NCI-H510A (cell line): Measurements from ENCODE around the gene ARFGAP1.

ENCODE experiments used
- DNase-seq: peaks from one replicate; lab custom pipeline; 2025; lab: John Stamatoyannopoulos, UW

Gene ARFGAP1

DNA sequence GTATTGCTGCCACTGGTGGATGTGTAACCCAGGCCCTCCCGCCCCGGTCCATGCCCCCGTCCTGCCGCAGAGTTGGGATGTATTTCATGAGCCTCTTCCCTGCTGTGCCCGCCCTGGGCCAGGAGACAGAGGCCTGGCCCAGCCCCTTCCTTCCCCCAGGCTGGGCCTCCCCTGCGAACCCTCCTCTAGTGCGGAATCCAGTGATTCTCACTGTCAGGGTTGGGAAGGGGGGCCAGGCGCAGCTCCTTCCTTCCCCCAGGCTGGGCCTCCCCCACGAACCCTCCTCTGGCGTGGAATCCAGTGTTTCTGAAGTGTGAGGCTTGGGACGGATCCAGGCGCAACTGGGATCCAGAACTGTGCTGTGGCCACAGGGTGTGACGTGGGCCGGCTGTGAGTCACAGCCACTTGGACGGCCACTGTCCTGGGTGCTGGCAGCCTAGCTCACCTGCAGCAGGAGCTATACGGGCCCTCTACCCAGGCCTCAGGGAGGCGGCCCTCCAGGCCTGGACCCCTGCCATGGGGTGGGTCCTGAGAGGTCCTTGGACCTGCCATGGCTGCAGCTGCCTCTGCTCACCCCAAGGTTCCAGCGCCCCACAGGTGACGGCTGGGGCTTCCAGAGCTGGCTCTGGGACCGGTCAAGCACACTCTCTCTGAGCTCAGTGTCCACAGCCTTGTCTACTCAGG is 48.7 kb downstream of the ARFGAP1 start:
- DNase-seq: no peak

DNA sequence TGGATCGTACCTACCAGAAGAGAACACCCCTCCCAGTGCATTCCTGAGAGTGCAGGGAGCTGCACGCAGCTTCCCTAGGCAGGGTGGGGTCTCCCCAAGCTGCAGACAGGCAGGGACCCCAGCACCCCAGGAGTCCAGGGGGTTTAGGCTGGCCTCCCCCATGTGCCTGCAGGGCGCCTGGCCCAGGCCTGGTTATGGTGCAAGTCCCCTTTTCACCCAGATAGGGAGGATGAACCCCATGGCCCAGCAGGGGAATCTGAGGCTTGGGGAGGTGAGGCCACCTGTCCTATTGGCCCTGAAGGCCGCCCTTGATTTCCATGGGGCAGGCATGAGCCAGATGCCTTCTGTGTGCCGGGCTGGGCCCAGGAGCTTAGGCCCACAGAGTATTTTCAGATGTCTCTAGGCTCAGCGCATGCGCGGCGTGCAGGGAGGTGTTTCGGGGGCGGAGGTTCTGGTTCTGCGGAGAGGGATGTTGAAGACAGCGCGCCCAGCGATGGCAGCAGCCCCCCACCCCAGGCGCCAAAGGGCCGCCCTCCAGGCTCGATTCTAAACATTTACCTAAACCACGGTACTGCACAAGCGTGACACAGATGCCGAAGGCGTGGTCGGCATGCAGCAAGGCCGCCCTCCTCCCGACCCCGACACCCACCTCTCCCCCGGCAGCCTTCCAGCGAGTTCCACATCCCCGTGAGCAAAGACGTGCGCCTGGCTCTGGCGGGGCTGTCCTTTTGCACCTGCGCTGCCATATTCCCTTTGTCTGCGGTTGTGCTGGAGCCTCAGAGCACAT is 49.7 kb downstream of the ARFGAP1 start:
- DNase-seq: no peak

DNA sequence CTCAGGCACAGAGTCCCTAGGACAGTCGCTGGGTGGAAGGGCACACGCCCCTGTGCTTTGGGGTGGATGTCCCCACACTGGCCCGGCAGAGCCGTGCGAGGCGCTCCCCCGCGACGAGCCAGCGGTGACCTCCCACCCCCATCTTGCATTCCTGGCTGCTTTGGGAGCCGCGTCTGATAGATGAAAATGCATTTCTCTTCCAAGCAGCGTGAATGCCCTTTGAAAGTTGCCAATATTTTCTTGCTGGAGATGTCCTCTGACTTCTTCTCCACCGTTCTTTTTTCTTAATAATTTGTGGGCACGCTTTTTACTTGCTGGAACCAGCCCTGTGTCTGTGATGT is 50.3 kb downstream of the ARFGAP1 start:
- DNase-seq: no peak

DNA sequence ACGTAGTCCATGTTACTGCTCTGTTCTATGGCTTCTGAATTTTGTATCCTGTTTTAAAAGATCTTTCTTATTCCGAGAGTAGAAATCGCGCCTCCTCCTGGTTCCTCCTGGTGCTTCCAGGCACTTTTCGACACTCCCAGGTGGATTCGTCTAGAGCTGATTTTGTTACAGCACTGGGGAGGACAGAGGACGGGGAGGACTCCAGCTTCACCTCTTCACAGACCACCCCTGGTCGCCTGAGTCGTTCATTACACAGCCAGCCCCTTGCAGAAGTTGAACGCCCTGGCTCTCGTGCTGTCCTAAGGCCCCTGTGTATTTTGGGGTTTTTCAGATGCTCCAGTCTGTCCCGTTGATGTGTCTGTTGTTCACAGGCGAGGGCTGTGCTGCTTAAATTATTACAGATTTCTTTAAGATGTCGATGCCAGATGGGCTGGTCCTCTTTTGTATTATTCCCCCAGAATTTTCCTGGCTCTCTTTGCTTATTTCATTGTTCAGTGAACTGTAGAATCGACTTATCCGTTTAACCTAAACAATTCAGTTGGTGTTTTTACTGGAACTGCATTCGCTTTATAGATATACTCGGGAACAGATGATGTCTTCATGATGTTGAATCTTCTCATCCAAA is 50.9 kb downstream of the ARFGAP1 start:
- DNase-seq: no peak

DNA sequence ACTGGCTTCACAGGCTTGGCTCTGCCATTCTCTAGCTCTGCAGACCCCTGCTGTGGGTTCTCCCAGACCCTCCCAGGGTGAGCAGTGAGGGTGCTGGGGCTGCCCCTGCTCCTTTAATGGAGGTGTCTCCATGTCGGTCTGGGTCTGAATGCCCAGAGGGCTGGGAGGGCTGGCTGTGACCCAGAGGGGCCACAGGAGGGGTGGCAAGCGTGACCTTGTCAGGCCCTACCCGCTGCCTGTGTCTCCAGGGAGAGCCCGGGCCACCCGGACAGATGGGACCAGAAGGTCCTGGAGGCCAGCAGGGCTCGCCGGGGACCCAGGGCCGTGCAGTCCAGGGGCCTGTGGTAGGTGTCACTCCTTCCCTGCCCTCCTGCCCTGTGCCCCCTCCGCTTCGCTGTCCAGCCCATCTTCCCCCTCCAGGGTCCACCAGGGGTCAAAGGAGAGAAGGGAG is 52.4 kb downstream of the ARFGAP1 start:
- DNase-seq: no peak

DNA sequence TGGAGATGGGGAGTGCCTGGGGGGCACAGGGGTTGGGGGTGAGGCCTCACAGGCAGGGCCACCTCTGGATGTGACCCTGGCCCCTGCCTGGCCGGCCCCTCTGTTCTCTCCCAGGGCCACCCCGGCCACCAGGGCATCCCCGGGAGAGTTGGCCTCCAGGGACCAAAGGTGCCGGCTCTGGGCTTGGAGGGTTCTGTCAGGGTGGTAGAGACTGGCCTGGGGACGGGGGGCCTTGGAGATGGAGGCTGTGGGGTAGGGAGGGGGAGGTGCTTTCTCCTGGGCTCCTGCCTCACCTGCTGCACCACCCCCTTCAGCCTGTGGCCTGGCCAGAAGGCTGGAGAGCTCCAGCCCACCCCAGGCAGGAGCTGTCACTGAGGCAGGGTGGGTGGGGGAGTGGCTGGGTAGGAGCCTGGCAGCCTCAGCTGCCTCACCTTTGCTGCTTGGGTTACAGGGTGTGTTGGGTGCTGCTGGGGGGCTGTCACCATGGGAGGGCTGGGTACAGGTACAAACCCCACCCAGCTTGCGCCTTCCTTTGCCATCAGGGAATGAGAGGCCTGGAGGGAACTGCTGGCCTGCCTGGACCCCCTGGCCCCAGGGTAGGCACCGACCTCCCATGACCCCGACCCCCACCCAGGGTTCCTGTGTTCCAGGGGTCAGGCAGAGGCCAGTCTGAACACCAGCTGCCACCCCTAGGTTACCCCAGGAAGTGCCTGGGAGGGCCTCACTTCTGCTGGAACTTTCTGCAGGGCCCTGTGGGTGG is 53.1 kb downstream of the ARFGAP1 start:
- DNase-seq: no peak

DNA sequence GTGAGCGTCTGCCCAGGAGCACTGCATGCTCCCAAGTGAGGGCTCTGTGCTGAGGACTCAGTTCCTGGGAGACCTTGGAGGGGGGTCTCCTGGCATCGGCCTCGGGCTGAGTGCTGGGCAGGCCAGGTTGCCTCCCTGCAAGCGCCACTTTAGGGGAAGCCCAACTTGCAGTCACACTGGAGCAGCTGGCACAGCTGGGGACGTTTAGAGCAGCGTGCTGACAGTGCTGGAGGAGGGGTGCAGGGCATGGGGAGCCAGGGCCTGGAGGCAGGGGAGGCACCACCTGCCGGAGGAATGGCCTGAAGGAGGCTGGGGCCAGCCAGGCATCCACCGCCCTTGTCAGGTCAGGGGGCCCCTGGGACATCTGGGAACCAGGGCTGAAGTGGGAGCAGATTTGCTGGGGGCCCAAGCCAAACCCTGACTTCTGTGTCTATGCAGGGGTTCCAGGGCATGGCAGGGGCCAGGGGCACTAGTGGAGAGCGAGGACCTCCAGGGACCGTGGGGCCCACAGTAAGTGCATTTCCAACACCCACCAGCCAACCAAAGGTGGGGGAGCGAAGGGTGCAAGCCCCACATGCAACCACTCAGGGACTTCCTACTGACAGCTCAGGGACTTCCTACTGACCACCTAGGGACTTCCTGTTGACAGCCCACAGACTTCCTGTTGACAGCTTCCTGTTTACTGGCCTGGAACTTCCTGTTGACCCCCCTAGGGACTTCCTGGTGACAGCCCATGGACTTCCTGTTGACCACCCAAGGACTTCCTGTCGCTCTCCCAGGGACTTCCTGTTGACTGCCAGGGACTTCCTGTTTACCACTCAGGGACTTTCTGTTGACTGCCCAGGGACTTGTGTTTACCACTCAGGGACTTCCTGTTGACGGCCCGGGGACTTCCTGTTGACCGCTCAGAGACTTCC is 54.0 kb downstream of the ARFGAP1 start:
- DNase-seq: no peak

DNA sequence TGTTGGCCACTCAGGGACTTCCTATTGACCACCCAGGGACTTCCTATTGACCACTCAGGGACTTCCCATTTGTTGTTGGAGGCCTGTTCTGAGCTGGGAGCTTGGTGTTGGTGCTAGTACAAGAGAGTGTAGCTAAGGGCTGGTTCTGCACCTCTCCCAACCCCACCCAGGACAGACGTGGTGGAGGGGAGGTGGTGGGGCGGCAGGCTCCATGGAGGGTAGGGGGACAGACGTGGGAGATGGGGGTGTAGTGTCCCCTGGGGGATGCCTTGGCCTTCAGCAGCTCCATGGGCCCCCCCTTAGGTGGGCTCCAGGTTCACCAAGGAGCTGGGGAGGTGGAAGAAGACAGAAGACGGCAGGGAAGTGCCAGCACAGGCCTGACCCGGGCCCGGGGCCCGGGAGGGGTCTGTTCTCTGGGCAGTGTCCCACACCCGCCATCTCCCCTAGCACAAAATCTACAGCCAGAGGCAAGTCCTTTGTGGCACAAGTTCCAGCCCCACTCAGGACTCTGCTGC is 54.7 kb downstream of the ARFGAP1 start:
- DNase-seq: no peak

DNA sequence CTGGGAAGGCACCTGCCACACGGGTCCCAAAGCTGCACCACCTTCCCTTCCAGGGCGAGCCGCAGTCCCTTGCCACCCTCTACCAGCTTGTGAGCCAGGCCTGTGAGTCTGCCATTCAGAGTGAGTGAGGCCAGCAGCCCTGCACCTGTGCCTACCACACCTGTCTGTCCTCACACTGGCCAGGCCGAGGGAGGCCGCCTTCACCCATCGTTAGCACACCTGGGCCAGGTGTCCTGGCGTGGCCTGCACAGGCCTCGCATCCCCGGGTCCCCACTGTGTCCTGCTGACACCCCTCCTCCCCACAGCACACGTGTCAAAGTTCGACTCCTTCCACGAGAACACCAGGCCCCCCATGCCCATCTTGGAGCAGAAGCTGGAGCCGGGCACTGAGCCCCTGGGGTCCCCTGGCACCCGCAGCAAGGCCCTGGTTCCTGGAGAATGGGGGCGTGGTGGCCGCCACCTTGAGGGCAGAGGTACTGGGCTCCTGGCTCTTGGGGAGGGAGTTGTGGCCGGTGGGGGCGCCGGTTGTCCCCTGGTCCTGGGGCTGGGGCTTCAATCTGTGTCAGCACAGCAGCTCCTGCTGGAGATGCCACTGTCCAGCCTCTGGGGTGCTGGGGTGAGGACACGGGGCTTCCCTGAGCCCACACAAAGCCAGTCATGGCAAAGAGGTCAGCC is 55.5 kb downstream of the ARFGAP1 start:
- DNase-seq: no peak

DNA sequence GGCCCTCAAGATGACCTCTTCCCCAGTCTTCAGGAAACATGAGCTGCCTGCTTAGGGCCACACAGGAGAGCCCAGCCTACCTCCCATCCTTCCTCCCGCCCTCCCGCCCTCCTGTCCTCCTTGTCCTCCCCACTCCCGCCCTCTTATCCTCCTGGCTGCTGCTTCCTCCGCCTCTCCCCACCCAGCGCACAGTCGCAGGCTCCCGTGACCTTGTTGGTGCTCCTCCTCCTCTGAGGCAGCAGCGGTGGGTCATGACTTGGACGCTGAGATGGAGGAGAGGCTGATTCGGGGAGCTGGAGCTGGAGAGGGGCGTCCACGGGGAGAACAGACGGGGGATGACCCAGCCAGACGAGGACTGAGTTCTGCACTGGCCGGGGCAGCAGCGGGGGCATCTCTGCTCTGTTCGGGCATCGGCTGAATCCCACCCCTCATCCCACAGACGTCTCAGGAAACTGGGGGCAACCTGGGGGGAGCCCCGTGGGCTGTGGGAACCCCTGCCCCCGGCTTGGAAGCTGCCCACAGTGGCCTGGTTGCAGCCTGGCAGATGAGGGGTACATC is 56.2 kb downstream of the ARFGAP1 start:
- DNase-seq: no peak

DNA sequence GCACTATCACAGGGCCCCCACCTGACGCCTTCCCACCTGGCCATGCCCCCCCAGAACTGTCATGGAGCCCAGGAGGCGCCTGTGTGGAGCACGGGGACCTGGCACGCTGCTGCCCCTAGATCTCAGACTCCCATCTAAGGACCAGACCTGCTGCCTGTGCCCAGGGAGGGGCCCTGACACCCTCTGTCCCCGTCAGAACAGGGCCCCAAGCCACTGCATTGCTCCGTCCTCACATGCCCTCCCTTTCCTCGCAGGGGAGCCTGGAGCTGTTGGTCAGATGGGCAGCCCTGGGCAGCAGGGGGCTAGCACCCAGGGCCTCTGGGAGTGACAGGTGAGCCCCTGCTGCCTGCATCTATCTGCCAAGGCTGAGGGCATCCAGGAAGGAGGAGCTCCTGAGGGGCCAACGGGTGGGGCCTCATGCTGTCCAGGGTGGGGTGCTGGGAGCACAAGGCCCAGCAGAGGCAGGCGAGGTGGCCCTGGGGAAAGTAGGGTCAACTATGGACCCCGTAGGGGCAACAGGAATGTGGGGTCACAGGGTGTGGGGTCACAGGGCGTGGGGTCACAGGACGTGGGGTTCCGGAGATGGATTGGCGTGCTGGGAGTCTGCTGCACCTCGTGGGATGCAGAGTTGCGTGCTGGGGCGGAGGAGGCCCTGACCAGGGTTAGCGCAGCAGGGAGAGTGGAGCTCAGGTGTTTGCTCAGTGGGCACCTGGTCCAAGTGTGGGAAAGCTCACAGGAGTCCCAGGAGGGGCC is 56.9 kb downstream of the ARFGAP1 start:
- no peak for DNase-seq

DNA sequence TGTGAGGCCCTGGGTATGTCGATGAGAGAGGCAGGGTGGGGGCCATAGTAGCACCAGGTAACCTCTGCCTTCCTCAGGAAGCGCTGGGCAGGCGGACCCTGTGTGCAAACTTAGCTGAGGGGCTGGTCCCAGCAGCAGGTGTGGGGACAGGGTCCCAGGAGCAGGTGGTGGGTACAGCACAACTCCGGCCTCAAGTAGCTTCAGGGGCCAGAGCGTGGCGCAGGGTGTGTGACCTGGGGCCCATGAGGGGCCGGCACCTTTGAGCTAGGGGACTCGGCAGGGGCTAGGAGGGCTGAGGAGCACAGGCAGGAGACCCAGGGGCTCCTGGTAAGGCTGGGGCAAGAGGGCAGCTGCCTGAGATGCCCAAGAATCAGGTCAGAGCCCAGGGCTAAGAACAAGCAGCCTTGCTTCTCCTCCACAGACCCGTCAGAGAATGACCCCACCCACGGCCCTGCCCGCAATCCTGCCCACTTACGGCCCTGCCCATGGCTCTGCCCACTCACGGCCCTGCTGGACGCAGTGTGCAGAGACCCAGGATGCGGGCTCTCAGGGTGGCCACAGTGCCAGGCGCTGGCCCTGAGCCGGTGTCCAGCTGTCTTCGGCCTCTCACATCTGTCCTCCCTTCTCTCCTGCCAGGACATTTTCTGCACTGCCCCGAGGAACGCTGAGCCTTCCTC is 57.6 kb downstream of the ARFGAP1 start:
- no peak for DNase-seq

DNA sequence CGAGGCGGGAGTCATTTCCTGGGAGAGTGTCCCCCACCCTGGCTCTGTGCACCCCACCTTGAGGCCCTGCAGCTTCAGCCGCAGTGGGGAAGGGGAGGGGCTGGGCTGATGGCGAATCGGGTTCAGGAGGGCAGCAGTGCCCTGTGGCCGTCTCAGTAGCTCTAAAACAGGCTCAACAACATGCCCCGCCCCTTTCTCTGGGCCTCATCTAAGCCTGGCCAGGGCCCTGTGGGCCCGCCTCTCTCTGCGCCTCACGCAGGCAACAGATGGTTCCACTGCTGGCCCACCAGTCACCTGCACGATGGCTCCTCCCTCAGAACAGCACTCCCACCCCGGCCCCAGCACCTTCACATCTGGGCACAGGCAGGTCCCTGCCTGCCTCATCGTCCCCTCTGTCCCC is 58.3 kb downstream of the ARFGAP1 start:
- DNase-seq: no peak

DNA sequence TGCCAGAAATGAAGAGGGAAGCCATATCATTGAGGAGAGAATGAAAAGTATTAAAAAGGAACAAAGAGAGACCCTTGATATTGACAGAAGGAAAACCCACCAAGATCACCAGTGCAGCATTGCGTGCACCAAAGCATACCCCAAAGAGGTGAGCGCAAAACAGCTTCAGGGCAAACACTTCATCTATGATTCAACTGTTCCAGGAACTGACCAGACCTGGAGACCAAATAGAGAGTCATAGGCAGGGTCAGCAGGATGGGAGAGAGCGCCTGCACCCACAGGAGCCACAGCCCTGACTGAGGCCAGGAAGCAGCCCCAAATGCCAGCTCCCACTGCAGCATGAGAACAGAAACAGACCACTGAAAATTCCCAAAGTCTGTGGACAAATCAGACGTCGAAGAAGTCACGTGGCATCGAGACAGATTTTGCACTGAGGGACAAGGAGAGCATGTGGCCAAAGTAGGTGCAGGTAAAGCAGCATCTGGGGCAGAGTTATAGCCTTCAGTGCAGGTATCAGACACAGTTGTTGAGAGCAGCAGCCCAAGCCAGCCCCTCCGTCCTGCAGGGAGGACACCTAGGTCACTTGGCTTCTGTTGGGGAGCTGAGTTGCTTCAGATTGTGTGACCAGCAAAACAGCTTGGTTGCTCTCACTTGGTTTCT is 59.3 kb downstream of the ARFGAP1 start:
- no peak for DNase-seq

DNA sequence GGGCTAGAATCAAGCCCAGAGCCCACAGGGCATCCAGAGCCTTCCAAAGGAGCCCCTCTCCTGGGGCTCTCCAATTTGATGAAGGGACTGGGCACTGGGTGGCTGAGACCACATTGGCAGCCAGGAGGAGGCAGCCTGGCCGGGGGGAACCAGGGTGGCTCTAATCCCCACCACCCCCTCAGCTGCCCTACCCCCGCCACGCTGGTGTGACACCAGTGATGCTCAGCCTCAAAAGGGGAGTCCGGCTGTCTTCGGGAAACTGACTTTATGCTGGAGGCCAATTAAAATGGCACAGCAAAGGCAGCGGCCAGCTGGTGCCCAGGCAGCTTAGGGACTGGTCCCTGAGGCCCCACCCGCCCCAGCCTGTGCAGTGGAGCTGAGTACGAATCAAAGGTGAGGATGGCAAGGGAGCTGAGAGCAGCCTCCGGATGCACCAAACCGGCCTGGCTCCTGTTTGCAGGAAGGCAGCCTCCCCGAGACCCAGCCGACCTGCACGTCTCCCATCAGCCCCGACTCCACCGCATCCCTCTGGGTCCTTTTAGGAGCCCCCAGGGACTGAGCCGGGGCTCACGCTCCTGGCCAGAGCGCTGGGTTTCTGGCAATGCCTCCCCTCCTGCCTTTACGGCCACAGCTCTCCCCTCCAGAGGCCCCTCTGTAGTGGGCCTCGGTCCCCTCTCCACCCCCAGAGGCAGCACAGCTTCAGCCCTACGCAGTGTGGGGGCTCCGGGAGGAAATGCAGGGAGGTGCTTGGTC is 60.1 kb downstream of the ARFGAP1 start:
- DNase-seq: no peak

DNA sequence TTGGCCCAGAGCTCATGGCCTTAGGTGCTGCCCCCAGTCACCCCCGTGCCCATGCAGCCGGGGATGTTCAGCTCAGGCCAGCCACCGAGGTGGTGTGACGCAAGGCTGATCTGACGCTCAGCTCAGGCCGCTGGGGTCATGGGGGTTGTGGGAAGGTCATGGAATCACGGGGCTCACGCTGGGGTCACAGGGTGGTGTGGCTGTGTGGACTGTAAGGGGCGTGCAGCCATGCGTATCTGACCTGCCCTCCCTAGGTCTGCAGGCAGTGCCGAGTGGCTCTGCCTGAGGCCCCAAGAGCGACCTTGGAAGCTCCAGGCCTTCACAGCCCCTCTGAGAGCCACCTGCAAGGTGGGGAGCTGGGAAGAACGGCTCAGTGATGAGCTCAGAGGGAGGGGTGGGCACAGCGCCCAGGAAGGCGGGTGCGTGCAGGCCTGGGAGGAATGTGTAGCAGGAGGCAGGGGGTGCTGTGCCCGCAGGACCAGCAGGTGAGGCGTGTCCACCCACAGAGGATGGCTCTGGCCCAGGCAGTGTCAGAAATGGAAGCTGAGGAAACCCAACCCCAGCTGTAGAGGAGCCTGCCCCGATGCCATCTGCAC is 60.7 kb downstream of the ARFGAP1 start:
- no peak for DNase-seq

DNA sequence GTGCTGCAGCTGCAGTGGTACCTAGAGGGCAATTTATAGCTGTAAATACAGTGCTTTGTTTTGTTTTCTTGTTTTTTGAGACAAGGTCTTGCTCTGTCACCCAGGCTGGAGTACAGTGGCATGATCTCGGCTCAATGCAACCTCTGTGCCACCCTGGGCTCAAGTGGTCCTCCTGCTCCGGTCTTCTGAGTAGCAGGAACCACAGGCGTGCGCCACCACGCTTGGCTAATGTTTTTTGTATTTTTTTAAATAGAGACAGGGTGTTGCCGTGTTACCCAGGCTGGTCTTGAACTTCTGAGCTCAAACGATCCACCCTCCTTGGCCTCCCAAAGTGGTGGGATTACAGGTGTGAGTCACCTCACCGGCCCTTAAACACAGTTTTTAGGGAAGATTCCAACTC is 61.7 kb downstream of the ARFGAP1 start:
- DNase-seq: no peak
